CD14-positive monocyte (primary cell): ENCODE data around the gene KCNK3. TPM values are rescaled to one million over a fixed set of nuclear protein-coding genes. Genes with fewer than 3 reads are reported as not detected.

Experiments used
- DNase-seq, 3 donors: peaks; one replicate each; pipeline ENCODE4 v3.0.0-alpha.2; 2011 to 2022
- H2AFZ ChIP-seq: 2 replicates; pipeline ENCODE4 v1.6.0; 2012; ENCODE audit warnings: mild to moderate bottlenecking, low read depth, low read length, inconsistent platforms; ENCODE audit not compliant: insufficient read depth, poor library complexity, severe bottlenecking
- H3K27ac ChIP-seq, 2 donors: 1 replicate in 1 of 2; 2 replicates in 1 of 2; pipeline ENCODE4 v1.5.1; 2012 to 2013; ENCODE audit warnings: low read length in 2 of 2, control low read depth in 1 of 2, inconsistent platforms in 1 of 2, low read depth in 1 of 2, mild to moderate bottlenecking in 1 of 2
- H3K27me3 ChIP-seq, 2 donors: one replicate each; pipeline versions ENCODE4 v1.6.0 to v1.6.1; 2011 to 2013; ENCODE audit warnings: low read length in 2 of 2; ENCODE audit not compliant: control insufficient read depth in 2 of 2, insufficient read depth in 2 of 2
- H3K36me3 ChIP-seq, 2 donors: replicated peaks in 1 of 2; 1 replicate in 1 of 2; 2 replicates in 1 of 2; pipeline versions ENCODE4 v1.5.1 to v1.6.1; 2012 to 2013; ENCODE audit warnings: low read length in 2 of 2, control low read depth in 1 of 2, inconsistent platforms in 1 of 2, mild to moderate bottlenecking in 1 of 2; ENCODE audit not compliant: insufficient read depth in 2 of 2, control insufficient read depth in 1 of 2
- H3K4me1 ChIP-seq, 2 donors: 1 replicate in 1 of 2; 2 replicates in 1 of 2; pipeline versions ENCODE4 v1.5.1 to v1.6.1; 2012 to 2013; ENCODE audit warnings: low read length in 2 of 2, control low read depth in 1 of 2, inconsistent platforms in 1 of 2, mild to moderate bottlenecking in 1 of 2, moderate library complexity in 1 of 2; ENCODE audit not compliant: insufficient read depth in 2 of 2, control insufficient read depth in 1 of 2
- H3K4me2 ChIP-seq: replicated peaks from 2 replicates; pipeline ENCODE3; 2012; ENCODE audit warnings: low read length, moderate library complexity, mild to moderate bottlenecking; ENCODE audit not compliant: poor library complexity, severe bottlenecking; ENCODE audit errors: extremely low read depth
- H3K4me3 ChIP-seq, 3 experiments: fragments of 200-600 bp in 1 of 3; sonication (generic) in 1 of 3; replicated peaks in 1 of 3; 1 replicate in 2 of 3; 2 replicates in 1 of 3; pipeline ENCODE4 v1.5.1; 2011 to 2013; ENCODE audit warnings: low read length in 3 of 3, mild to moderate bottlenecking in 3 of 3, control low read depth in 2 of 3, low read depth in 2 of 3, inconsistent platforms in 1 of 3, moderate library complexity in 1 of 3
- H3K79me2 ChIP-seq: 2 replicates; pipeline ENCODE4 v1.6.0; 2012; ENCODE audit warnings: mild to moderate bottlenecking, control low read depth, inconsistent platforms, low read length, moderate library complexity; ENCODE audit not compliant: insufficient read depth
- H3K9ac ChIP-seq: 2 replicates; pipeline ENCODE4 v1.6.0; 2017; ENCODE audit warnings: low read length, mild to moderate bottlenecking; ENCODE audit not compliant: insufficient read depth, poor library complexity, severe bottlenecking
- H3K9me3 ChIP-seq, 2 donors: replicated peaks in 1 of 2; 1 replicate in 1 of 2; 2 replicates in 1 of 2; pipeline versions ENCODE4 v1.5.1 to v1.6.1; 2012 to 2013; ENCODE audit warnings: low read length in 2 of 2, control low read depth in 1 of 2; ENCODE audit not compliant: control insufficient read depth in 1 of 2, insufficient read depth in 1 of 2
- H4K20me1 ChIP-seq: 2 replicates; pipeline ENCODE4 v1.6.0; 2012; ENCODE audit warnings: mild to moderate bottlenecking, low read length, control low read depth, moderate library complexity; ENCODE audit not compliant: insufficient read depth
- H3K27ac Mint-ChIP-seq, 7 donors: one replicate each; pipeline ENCODE4 v1.8.0; 2020; ENCODE audit warnings: mild to moderate bottlenecking in 7 of 7, mixed read lengths in 7 of 7, moderate library complexity in 6 of 7, inconsistent platforms in 2 of 7
- H3K27me3 Mint-ChIP-seq, 3 donors: one replicate each; pipeline ENCODE4 v1.8.0; 2021 to 2022; ENCODE audit warnings: low read depth in 3 of 3, mild to moderate bottlenecking in 3 of 3, mixed read lengths in 3 of 3, moderate library complexity in 3 of 3, inconsistent platforms in 1 of 3
- H3K36me3 Mint-ChIP-seq, 2 donors: one replicate each; pipeline ENCODE4 v1.8.0; 2020; ENCODE audit warnings: mixed read lengths in 2 of 2, inconsistent platforms in 1 of 2, mild to moderate bottlenecking in 1 of 2
- H3K4me1 Mint-ChIP-seq: one replicate; pipeline ENCODE4 v1.8.0; 2020; ENCODE audit warnings: mild to moderate bottlenecking, mixed read lengths
- H3K4me3 Mint-ChIP-seq, 2 donors: one replicate each; pipeline ENCODE4 v1.8.0; 2020; ENCODE audit warnings: mild to moderate bottlenecking in 2 of 2, mixed read lengths in 2 of 2, moderate library complexity in 1 of 2
- H3K9me3 Mint-ChIP-seq, 7 donors: one replicate each; pipeline ENCODE4 v1.8.0; 2020 to 2022; ENCODE audit warnings: mixed read lengths in 7 of 7, mild to moderate bottlenecking in 6 of 7, moderate library complexity in 6 of 7, inconsistent platforms in 2 of 7
- CTCF ChIP-seq: fragments of 200-600 bp; IDR thresholded peaks from one replicate; pipeline ENCODE4 v1.8.0; 2022; ENCODE audit warnings: antibody characterized with exemption, mild to moderate bottlenecking
- WGBS: methylation state at CpG from one replicate; pipeline ENCODE4 v1.1.5; 2013; ENCODE audit warnings: missing lambda C conversion rate; ENCODE audit not compliant: insufficient coverage; 5-methylcytosine and 5-hydroxymethylcytosine counted together
- intact Hi-C, 2 donors: fragments of 100-400 bp; cut with micrococcal nuclease; formaldehyde crosslinking; loops; one replicate each; pipeline versions ENCODE4 v1.15.0 to v1.15.1; 2023
- polyA plus RNA-seq, 3 donors: library from polyadenylated mRNA; depleted of rRNA in 1 of 3; unstranded in 2 of 3; stranded (reverse) in 1 of 3; fragments of 300-500 nt in 2 of 3; fragments of >200 nt in 1 of 3; fragmentation: Illumina TruSeq in 2 of 3; gene quantifications; 1 replicate in 2 of 3; 2 replicates in 1 of 3; pipeline ENCODE4 v1.2.3, GENCODE V29; 2012 to 2021

The KCNK3 gene
- polyA plus RNA-seq, 3 donors, result not detected

- H3K27me3 Mint-ChIP-seq, result peaks cover 24 to 30% (median 26%) of the 10 kb centered on the region in 3 donors
- intact Hi-C loops, result no loop called here
- H3K27me3 ChIP-seq, result peaks cover 0 to 5% of the 10 kb centered on the region in 2 donors
Measured at GRCh38 chr2:26682155-26682554, 10.4 kb upstream of the KCNK3 start.

GRCh38 chr2:26683583-26683982 lies 8.9 kb upstream of the KCNK3 start:
- peaks cover 0 to 15% of the 10 kb centered on the region in 2 donors for H3K27me3 ChIP-seq
- H3K27ac ChIP-seq, result no peak overlapping the region
- no peaks in the 10 kb centered on the region for H3K4me1 ChIP-seq
- no peak overlapping the region for H3K4me3 ChIP-seq
- no peak for TF ChIP-seq CTCF
- no peak overlapping the region for H3K4me2 ChIP-seq
- no peaks in the 10 kb centered on the region for H4K20me1 ChIP-seq
- H3K9me3 Mint-ChIP-seq, result peaks cover 0 to 2% (median 0%) of the 10 kb centered on the region in 7 donors
- no peaks in the 10 kb centered on the region for H3K9me3 ChIP-seq
- intact Hi-C loops, result no loop called here
- H3K9ac ChIP-seq, result no peak overlapping the region
- H3K4me1 Mint-ChIP-seq, result peaks cover 1% of the 10 kb centered on the region
- 87% methylated on average over 5 of the region's 6 CpGs for WGBS
- peaks cover 24 to 38% (median 30%) of the 10 kb centered on the region in 3 donors for H3K27me3 Mint-ChIP-seq
- no peak overlapping the region for H3K27ac Mint-ChIP-seq
- DNase-seq, result no peak
- no peaks in the 10 kb centered on the region for H3K79me2 ChIP-seq
- no peaks in the 10 kb centered on the region for H3K36me3 ChIP-seq
- H2AFZ ChIP-seq, result no peak overlapping the region
- H3K36me3 Mint-ChIP-seq, result no peaks in the 10 kb centered on the region
- no peak overlapping the region for H3K4me3 Mint-ChIP-seq

More at GRCh38 chr2:26682155-26682554, 10.4 kb upstream of the KCNK3 start:
- no peak overlapping the region for H2AFZ ChIP-seq
- H3K27ac ChIP-seq, result no peak overlapping the region
- H3K4me3 ChIP-seq, result no peak overlapping the region
- no peaks in the 10 kb centered on the region for H3K9me3 ChIP-seq
- DNase-seq, result no peak
- H3K79me2 ChIP-seq, result no peaks in the 10 kb centered on the region
- H4K20me1 ChIP-seq, result no peaks in the 10 kb centered on the region
- H3K4me1 ChIP-seq, result no peaks in the 10 kb centered on the region
- no peak for TF ChIP-seq CTCF
- no peaks in the 10 kb centered on the region for H3K36me3 ChIP-seq
- H3K9ac ChIP-seq, result no peak overlapping the region
- H3K9me3 Mint-ChIP-seq, result peaks cover 0 to 6% (median 0%) of the 10 kb centered on the region in 7 donors
- H3K27ac Mint-ChIP-seq, result no peak overlapping the region
- H3K4me1 Mint-ChIP-seq, result peaks cover 1% of the 10 kb centered on the region
- 91% methylated on average over 8 of the region's 8 CpGs for WGBS
- H3K36me3 Mint-ChIP-seq, result no peaks in the 10 kb centered on the region
- H3K4me2 ChIP-seq, result no peak overlapping the region
- no peak overlapping the region for H3K4me3 Mint-ChIP-seq
